Amniotic stem cell (primary cell): Measurements from ENCODE around the gene CYLD.

Source experiments
- DNase-seq: peaks from one replicate; lab custom pipeline; 2025; lab: John Stamatoyannopoulos, UW

CYLD gene

GRCh38 chr16:50741781-50742575 is at the start of gene CYLD:
CYLD (plus strand) TSS chr16:50742086; CDS start chr16:50749699, 7,613 bp downstream.
- DNase-seq, result peak; percentile 99

- no peak for DNase-seq
These were observed 49.3 kb upstream of the CYLD start for GRCh38 chr16:50692644-50692998.

DNA sequence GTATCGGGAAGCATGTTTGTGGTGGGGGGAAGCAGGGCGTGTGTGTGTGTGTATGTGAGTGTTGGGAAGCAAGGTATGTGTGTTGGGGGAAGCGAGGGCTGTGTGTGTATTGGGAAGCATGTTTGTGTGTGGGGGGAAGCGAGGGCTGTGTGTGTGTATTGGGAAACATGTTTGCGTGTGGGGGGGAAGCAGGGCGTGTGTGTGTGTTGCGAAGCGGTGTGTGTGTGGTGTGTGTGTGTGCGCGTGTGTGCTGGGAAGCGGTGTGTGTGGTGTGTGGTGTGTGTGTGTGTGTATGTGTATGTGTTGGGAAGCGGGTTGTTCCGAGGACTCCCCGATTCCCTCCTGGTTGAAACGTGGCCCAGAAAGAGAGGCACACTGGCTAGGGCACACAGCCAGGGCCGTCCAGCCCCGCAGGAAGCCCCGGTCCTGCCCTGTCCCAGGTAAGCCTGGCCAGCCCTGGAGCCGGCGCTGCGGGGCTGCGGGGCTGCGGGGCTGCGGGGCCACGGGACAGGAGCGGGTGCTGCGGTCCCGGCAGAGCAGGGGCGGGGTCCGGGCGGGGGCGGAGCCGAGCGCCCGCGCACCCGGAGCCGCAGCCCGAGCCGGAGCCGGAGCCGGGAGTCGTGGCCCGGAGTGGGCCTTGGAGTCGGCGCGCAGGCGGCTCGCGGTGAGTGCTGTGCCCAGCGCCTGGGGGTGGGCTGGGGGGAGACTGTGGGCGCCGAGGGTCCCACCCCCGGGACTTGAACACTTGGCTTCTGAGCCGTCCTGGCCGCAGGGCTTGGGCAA is 48.7 kb upstream of the CYLD start, which contains the start of gene NOD2:
NOD2 (plus strand) TSS at position 608 of the 783 bp plus-strand sequence. CDS start 5,890 bp downstream, outside the sequence.
- no peak for DNase-seq

DNA sequence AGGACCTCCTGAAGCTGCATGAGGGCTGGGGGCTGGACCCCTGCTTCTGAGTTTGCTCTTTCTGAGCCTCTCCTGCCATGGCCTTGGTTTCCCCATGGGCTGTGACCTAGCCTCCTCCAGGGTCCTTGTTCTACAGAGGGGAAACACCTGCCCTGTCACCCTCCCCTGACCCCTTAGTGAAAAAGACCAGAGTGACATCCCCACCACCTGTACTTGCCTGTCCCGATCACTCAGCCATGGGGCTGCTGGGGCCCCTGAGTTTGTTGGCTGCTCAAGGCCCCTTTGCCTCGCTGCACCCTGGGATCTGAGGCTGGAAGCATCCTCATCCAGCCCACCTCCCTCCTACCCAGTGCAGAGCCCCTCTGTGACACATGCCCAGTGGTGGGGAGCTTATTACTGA is 47.7 kb upstream of the CYLD start:
- no peak for DNase-seq

- no peak for DNase-seq
These were observed 46.6 kb upstream of the CYLD start for GRCh38 chr16:50695017-50696000.

- DNase-seq, result no peak
These were observed 45.8 kb upstream of the CYLD start for GRCh38 chr16:50696126-50696525.

- no peak for DNase-seq
These were observed 45.1 kb upstream of the CYLD start for GRCh38 chr16:50696575-50697420.

DNA sequence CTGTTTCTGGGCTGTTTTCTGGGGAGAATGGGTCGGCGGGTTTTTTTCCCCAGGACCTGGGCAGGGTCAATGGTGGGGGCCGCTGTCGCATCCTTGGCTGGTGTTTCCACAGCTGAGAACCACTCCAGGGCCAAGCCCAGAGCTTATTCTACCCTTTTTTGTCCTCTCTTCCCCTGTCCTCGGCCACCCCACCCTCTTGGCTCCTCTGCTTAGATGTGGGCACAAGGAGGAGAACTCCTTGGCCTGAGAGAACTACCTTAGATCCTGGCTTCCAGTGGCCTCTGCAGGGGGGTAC is 44.5 kb upstream of the CYLD start:
- no peak for DNase-seq

GRCh38 chr16:50697881-50698767 is 43.8 kb upstream of the CYLD start:
- no peak for DNase-seq

DNA sequence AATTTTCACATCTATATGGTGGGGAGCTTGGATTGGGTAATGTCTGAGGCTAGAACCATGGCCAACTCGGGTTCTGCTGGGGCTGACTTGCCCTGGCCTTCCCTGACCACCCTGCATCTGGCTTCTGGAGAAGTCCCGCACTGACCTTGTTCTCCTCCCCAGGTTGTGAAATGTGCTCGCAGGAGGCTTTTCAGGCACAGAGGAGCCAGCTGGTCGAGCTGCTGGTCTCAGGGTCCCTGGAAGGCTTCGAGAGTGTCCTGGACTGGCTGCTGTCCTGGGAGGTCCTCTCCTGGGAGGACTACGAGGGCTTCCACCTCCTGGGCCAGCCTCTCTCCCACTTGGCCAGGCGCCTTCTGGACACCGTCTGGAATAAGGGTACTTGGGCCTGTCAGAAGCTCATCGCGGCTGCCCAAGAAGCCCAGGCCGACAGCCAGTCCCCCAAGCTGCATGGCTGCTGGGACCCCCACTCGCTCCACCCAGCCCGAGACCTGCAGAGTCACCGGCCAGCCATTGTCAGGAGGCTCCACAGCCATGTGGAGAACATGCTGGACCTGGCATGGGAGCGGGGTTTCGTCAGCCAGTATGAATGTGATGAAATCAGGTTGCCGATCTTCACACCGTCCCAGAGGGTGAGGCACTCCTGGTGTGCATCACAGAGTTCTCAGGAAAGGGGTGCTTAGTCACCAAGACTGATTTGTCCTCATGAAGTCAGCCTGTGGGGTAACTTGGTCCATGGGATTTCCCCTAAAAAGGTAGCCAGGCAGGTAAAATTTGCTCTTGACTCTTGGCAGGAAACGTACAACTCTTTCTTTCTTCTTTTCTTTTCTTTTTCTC is 42.3 kb upstream of the CYLD start:
- no peak for DNase-seq

DNA sequence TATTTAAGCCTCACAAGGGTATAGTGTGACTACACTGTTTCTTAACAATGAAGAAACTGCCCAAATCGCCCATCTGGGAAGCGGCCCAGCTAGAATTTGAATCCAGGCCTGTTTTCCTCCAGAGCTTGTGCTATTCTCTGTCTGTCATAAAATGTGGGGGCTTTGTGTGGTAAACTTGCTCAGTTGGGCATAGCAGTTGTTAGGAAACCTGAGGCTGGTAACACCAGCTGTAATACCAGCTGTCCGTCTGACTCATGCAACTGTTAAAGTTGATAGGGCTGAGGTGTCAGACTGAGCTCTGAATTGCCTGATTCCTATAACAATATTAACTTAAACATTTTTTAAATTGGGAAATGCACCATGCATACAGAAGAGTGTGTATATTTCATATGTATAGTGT is 39.2 kb upstream of the CYLD start:
- DNase-seq, result no peak

DNA sequence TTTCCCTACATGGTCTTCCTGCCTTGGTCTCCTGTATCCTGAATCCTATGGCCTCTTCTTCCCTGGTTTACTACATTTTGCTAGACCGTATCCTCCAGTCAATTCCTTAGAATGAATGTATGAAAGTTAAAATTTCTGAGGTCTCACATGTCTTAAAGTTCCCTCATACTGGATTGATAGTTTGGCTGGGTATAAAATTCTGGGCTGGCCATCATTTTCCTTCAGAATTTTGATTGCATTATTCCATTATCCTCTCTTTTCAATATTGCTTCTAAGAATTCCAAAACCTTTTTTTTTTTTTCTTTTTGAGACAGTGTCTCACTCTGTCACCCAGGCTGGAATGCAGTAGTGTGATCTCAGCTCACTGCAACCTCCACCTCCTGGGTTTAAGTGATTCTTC is 37.6 kb upstream of the CYLD start:
- no peak for DNase-seq

DNA sequence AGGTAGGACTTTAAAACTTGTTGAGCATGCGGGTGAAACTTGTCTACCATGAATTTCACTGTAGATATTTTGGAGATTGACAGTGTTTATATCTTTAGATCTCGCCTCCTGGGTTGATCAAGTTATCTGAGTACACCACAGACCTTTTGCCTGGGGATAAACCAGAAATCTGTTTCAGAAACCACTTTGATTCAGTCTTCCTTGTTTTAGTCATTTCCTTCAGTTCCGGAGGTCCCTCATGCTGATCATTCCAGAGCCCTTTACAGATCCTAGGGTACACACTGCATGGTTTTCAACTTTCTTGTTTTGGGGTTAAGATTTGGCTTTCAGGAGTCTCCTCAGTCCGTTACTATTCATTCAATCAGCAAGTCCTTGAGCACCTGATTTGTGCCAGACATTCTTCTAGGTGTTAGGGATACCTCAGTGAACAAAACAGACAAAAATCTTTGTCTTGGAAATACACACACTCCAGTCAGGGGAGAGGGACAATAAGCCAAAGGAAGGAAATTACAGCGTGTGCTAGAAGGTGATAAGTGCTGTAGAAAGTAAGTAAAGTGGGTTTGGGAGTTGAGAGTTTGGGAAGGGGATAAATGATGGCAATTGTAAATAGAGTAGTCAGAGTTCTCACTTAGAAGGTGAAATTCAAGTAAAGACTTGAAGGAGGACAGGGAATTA is 36.3 kb upstream of the CYLD start:
- DNase-seq, result no peak

- no peak for DNase-seq
These were observed 35.6 kb upstream of the CYLD start for GRCh38 chr16:50706250-50706649.

DNA sequence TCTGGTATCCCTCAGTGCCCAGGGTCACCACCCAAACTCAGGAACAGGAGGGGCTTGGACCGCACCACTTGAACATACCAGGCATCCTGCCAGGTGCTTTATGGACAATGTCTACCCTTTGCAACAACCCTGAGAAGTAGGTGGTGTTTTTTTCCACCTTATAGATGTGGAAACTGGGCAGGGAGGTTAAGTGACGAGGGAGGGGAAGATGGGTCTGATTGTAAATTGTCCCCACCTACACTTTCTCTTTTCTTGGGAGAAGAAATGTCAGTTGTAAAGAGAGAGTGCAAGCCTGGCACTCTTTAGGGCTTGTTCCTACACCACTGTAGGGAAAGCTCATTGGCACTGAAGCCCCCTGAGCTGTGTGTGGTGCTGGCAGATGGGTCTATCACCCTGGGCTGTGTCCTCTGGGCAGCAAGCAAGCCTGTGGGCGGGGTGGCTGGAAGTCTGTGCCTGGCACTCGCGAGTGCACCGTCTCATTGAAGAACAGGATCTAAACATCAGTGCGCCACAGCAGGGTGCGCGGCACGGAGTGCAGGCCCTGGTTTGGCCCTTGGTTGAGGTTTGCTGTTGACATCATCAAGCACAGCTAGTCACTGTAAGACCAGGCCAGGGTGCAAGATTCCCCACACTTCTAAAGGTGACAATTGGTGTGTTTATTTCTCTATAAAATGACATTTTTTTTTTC is 33.4 kb upstream of the CYLD start:
- DNase-seq, result no peak

DNA sequence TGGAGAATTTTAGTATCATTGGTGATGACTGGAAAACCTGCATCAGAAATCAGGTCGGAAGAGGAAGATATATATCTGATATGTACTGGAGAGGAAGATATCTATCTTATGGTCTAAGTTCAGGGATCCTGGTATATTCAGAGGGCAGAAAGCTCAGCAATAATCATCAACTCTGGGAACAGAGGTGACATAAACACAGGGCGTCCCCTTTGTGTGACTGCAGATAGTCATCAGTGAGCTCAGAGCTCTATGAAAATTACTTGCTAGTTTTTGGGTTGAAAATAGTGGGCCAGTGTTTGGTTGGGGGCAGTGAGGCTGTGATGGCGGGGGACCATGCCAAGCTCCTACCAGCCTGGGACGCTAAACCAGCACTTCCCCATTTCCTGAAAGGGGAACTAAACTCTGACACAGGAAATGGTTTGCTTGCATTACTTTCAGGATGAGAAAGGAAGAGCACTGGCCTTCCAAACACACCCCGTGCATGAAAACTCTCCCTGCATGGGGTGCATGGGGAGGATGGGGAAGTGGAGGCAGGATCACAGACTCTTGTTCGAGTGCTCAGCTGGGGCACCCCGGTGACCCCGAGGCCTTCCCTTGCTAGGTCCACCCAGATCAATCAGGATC is 32.7 kb upstream of the CYLD start:
- DNase-seq, result no peak

- DNase-seq, result no peak
These were observed 31.9 kb upstream of the CYLD start for GRCh38 chr16:50709980-50710379.

DNA sequence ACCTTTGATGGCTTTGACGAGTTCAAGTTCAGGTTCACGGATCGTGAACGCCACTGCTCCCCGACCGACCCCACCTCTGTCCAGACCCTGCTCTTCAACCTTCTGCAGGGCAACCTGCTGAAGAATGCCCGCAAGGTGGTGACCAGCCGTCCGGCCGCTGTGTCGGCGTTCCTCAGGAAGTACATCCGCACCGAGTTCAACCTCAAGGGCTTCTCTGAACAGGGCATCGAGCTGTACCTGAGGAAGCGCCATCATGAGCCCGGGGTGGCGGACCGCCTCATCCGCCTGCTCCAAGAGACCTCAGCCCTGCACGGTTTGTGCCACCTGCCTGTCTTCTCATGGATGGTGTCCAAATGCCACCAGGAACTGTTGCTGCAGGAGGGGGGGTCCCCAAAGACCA is 30.8 kb upstream of the CYLD start:
- no peak for DNase-seq
